OCI-LY7 (cell line): ENCODE measurements around the gene PRDM5.

ENCODE experiments used
- EZH2phosphoT487 ChIP-seq: fragments of 200-600 bp; sonication (generic); IDR thresholded peaks from 2 replicates; pipeline ENCODE4 v1.6.1; 2018; ENCODE audit warnings: low read depth, borderline replicate concordance, mild to moderate bottlenecking, mixed run types, antibody characterized with exemption, low read length, moderate library complexity, mixed read lengths
- TF ChIP-seq, protein P1 (sequence below): fragments of 200-600 bp; sonication (generic); conservative IDR thresholded peaks from 2 replicates; pipeline ENCODE4 v1.5.1; 2014; ENCODE audit warnings: mild to moderate bottlenecking, antibody characterized with exemption, low read length, moderate library complexity, mixed read lengths

DNA sequence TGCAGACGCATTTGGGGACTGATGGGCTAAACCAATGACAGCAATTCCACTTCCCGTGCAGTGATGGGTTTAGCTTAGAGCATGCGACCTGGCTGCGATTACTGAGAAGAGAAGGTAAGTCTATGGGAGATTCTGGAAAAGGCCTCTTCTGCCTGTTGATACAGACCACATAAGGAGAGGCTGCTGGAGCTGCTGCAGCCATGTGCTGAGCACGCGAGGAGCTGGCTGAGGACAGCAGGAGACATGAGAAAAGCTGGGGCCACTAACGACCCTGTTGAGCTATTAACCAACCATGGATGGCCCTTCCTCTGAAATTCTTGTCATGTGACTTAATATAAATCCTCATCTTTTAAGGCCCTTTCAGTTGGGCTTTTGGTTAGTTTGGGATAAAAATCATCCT lies 199.9 kb downstream of the PRDM5 start:
- TF ChIP-seq, protein P1, sequence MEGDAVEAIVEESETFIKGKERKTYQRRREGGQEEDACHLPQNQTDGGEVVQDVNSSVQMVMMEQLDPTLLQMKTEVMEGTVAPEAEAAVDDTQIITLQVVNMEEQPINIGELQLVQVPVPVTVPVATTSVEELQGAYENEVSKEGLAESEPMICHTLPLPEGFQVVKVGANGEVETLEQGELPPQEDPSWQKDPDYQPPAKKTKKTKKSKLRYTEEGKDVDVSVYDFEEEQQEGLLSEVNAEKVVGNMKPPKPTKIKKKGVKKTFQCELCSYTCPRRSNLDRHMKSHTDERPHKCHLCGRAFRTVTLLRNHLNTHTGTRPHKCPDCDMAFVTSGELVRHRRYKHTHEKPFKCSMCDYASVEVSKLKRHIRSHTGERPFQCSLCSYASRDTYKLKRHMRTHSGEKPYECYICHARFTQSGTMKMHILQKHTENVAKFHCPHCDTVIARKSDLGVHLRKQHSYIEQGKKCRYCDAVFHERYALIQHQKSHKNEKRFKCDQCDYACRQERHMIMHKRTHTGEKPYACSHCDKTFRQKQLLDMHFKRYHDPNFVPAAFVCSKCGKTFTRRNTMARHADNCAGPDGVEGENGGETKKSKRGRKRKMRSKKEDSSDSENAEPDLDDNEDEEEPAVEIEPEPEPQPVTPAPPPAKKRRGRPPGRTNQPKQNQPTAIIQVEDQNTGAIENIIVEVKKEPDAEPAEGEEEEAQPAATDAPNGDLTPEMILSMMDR = no peak
- TF ChIP-seq EZH2phosphoT487 = no peak
